Psoas muscle (tissue), 8 donors: ENCODE results near the gene OPN4. TPM values are rescaled to one million over a fixed set of nuclear protein-coding genes. Genes with fewer than 3 reads are reported as not detected.

ENCODE experiments used
- ATAC-seq, 4 donors: fragments of 200-7000 bp; cut with Tn5 transposase; one replicate each; pipeline ENCODE4 v1.9.1; 2020; ENCODE audit warnings: moderate library complexity in 3 of 4, mild to moderate bottlenecking in 2 of 4
- DNase-seq, 2 donors: peaks; one replicate each; pipeline ENCODE4 v3.0.0-alpha.2; 2020
- H3K27ac ChIP-seq: fragments of 200-600 bp; one replicate; pipeline ENCODE4 v1.8.0; 2022
- H3K27me3 ChIP-seq, 3 donors: fragments of 200-600 bp in 1 of 3; one replicate each; pipeline versions ENCODE4 v1.6.1 to v1.8.0; 2013 to 2022; ENCODE audit warnings: low read length in 2 of 3, mild to moderate bottlenecking in 2 of 3, moderate library complexity in 1 of 3; ENCODE audit not compliant: insufficient read depth in 3 of 3
- H3K36me3 ChIP-seq, 2 donors: fragments of 200-600 bp in 1 of 2; one replicate each; pipeline versions ENCODE4 v1.6.1 to v1.8.0; 2013 to 2022; ENCODE audit warnings: low read depth in 1 of 2, mild to moderate bottlenecking in 1 of 2, moderate library complexity in 1 of 2; ENCODE audit not compliant: insufficient read depth in 1 of 2
- H3K4me1 ChIP-seq: fragments of 200-600 bp; one replicate; pipeline ENCODE4 v1.8.0; 2022
- H3K4me3 ChIP-seq: fragments of 200-600 bp; one replicate; pipeline ENCODE4 v1.8.0; 2022; ENCODE audit warnings: mild to moderate bottlenecking
- H3K9me3 ChIP-seq: fragments of 200-600 bp; one replicate; pipeline ENCODE4 v1.8.0; 2022
- CTCF ChIP-seq: fragments of 200-600 bp; IDR thresholded peaks from one replicate; pipeline ENCODE4 v1.8.0; 2022; ENCODE audit warnings: antibody characterized with exemption
- WGBS, 3 donors: extraction: QIAGEN DNeasy Blood & Tissue Kit; methylation state at CpG; one replicate each; pipeline versions ENCODE4 v1.1.6 to v1.1.7; 2013; 5-methylcytosine and 5-hydroxymethylcytosine counted together
- intact Hi-C, 2 donors: fragments of 100-400 bp; cut with DNase I; formaldehyde crosslinking; loops; one replicate each; pipeline versions ENCODE4 v1.11.0 to v1.14.2; 2022
- polyA plus RNA-seq, 3 donors: library from polyadenylated mRNA; stranded (reverse); fragments of 200-250 nt; gene quantifications; one replicate each; pipeline ENCODE4 v1.2.3, GENCODE V29; 2013
- total RNA-seq, 4 donors: library from RNA; stranded (reverse); fragmentation: NEBNext Ultra II Directional in 2 of 4; extraction: Animal tissue kit (Norgen Biotek cat#: 25700) in 2 of 4; gene quantifications; one replicate each; pipeline versions ENCODE4 v1.2.1 to v1.2.4, GENCODE V29; 2021 to 2023
- donor health status: healthy with polysubstance abuse.
- donor health status: DM: no; HTN: no; CAD: no; lungs with moderate emphysema.
- donor health status: Bipolar disorder and iron deficiency.
- donor health status: healthy.
- donor health status: DM: yes; HTN: yes; CAD: no.
- donor health status: DM: no; HTN: no; CAD: no.
- donor health status: DM: no; HTN: no; CAD: no.
- donor health status: DM: yes; HTN: yes; CAD: no.

Gene OPN4
- total and polyA plus RNA-seq, 7 donors: 0.12 to 0.49 (median 0.23) TPM

DNA sequence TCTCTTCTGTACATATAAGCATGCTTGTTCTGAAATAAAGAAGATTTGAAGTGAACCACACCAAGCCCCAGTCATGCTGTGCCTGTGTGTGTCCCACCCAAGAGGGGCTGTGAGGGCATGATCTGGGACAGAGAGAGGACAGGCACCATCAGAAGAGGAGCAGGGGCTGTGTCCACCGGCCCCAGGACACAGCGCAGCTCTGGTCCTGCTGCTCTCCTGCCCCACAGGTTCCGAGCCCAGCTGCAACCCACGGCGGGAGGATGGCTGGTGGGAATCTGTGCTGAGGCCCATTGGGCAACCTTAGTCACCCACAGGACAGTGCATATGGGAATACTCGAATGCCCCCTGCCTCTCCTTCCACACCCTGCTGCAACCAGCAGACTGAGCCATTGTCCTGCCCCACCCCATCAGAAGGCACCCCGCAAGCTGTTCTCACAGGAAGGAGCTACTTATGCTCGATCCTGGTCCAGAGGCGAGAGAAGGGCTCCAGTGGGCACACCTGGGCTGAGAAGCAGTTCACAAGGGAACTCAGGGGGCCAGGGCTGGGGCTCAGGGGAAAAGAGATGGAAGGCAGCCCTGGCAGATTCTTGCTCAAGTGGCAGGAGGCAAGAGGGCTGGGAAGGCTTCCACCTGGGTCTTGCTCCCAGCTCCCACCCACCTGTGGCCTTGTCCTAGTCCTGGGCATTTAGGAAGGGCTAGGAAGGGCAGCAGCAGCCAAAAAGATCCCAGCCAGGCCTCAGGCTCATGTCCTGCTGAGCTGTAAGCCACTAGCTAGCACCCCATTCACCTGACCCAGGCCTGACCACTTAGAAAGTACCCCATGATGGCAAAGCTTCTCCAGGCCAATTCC, 45.9 kb downstream of the OPN4 start:
- Histone ChIP-seq H3K4me3 (no peak overlapping the region), H3K9me3 (no peaks in the 10 kb centered on the region), H3K27me3 (no peaks in the 10 kb centered on the region), H3K27ac (no peak overlapping the region), H3K4me1 (peaks cover 14% of the 10 kb centered on the region), H3K36me3 (peaks cover 0 to 91% of the 10 kb centered on the region in 2 donors)
- WGBS, 3 donors: 84 to 87% (median 87%) methylated on average over 9 of the region's 9 CpGs
- intact Hi-C loops: no loop called here
- no peak for TF ChIP-seq CTCF
- ATAC-seq (no peak), DNase-seq (peak in 1 of 2 donors; percentile 30)

GRCh38 chr10:86700851-86701617, 46.7 kb downstream of the OPN4 start:
- WGBS, 3 donors: 94 to 97% (median 96%) methylated on average over 12 of the region's 12 CpGs
- Histone ChIP-seq H3K4me3 (no peak overlapping the region), H3K27ac (no peak overlapping the region), H3K9me3 (no peaks in the 10 kb centered on the region), H3K4me1 (peaks cover 14% of the 10 kb centered on the region), H3K36me3 (peaks cover 0 to 90% of the 10 kb centered on the region in 2 donors), H3K27me3 (no peaks in the 10 kb centered on the region)
- DNase-seq (peak in 1 of 2 donors; percentile 40), ATAC-seq (no peak)
- intact Hi-C loops: no loop called here
- TF ChIP-seq CTCF: no peak

DNA sequence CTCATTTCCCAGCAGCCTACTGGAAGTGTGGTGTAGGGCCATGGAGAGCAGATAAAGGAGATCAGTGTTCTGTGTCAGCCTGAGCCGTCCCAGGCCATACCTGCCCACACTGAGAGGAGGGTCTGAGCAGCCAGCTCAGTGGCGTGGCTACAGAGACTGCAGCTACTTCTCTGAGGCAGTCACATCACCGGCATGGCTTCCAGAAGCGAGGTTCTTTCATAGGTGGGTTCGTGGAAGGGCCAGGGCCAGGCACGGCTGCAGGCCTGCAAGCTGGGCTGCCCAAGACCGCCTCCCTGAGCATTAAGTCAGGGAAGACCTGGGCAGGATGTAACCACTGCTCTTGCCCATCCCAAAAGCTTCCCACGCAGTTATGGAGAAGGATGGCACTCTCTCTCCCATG, 48.8 kb downstream of the OPN4 start:
- no peaks in the 10 kb centered on the region for H3K27me3 ChIP-seq
- 78 to 86% (median 81%) methylated on average over 8 of the region's 8 CpGs for WGBS, 3 donors
- no peak overlapping the region for H3K27ac ChIP-seq
- H3K4me1 ChIP-seq: peaks cover 26% of the 10 kb centered on the region
- H3K9me3 ChIP-seq: no peaks in the 10 kb centered on the region
- no peak overlapping the region for H3K4me3 ChIP-seq
- intact Hi-C loops: no loop called here
- peaks cover 0 to 88% of the 10 kb centered on the region in 2 donors for H3K36me3 ChIP-seq
- ATAC-seq (no peak), DNase-seq (peak in 1 of 2 donors; percentile 41)
- no peak for TF ChIP-seq CTCF

DNA sequence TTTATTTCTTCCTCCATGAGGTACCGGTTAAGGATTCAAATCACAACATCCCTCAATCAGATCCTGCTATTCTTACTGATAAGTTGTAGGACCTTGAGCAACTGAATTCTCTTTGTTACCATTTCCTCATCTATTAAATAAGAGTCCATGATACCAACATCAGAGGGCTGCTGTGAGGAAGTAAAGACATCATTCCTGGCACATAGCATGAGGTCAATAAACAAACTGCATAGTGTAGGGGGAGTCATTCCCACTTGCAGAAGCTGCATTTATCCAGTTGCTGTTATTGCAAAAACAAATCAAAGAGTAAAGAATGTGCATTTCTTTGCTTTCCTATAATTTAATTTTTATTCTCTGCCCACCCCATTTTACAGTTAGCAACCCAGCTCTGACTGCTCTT, 50.8 kb downstream of the OPN4 start:
- no peak overlapping the region for H3K4me3 ChIP-seq
- no peaks in the 10 kb centered on the region for H3K9me3 ChIP-seq
- intact Hi-C loops: no loop called here
- no peak for TF ChIP-seq CTCF
- H3K36me3 ChIP-seq: peaks cover 0 to 87% of the 10 kb centered on the region in 2 donors
- H3K27me3 ChIP-seq: no peaks in the 10 kb centered on the region
- peaks cover 26% of the 10 kb centered on the region for H3K4me1 ChIP-seq
- DNase-seq: no peak
- WGBS, 3 donors: 80 to 93% (median 81%) methylated on average over 1 of the region's 1 CpG
- peak overlapping the region; percentile 82 for H3K27ac ChIP-seq
- no peak for ATAC-seq
